HG02840 (cell line): ENCODE measurements around the gene FBXL2.
"Not testable (repeated sequence)": the region's sequence is repeated elsewhere in the genome, so short reads cannot be mapped to it uniquely, and the experiment has no call there.

Experiments used
- ATAC-seq: cut with Tn5 transposase; IDR thresholded peaks from one replicate; pipeline ENCODE4 v1.9.1; 2021; ENCODE audit warnings: mild to moderate bottlenecking, moderate library complexity, moderate number of reproducible peaks; ENCODE audit not compliant: unreplicated experiment, low FRiP score

Gene FBXL2

GRCh38 chr3:33425453-33425852 lies 148.2 kb downstream of the FBXL2 start:
- ATAC-seq = no peak

DNA sequence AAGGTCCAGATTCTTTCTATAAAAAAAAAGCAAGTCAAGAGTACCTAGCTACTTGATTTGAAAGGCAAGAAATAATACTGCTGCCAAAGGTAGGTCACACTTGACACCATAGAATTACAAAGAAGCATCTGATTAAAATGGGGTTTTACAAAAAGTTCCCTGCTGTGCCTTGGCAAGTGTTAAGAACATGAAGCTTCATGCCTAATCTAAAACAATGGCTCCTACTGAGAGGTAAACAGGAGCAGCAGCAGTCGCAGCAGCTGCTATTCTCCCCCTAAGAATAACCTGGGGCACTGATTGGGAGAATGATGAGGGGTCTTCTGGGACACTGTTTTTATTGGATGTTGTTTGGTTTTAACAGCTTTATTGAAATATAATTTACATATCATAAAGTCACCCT lies 148.8 kb downstream of the FBXL2 start:
- ATAC-seq = no peak

GRCh38 chr3:33426630-33427317 lies 149.5 kb downstream of the FBXL2 start:
- ATAC-seq = no peak

DNA sequence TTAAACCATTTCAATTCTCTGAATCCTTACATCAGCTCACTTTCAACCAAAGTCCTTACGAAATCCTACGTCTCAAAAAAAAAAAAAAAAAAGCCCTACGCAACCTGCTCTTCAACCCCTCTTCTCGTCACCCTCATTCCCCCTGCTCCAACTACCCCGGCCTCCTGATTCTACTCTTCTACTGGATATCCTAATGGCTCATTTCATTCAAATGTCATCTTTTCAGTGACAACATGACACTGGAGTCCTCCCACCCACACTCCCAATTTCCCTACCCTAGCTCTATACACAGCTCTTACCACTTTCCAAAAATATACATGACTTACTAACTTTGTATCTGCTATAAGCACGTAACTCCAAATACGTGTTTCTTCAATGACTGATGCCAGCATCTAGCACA lies 151.5 kb downstream of the FBXL2 start:
- ATAC-seq = no peak

DNA sequence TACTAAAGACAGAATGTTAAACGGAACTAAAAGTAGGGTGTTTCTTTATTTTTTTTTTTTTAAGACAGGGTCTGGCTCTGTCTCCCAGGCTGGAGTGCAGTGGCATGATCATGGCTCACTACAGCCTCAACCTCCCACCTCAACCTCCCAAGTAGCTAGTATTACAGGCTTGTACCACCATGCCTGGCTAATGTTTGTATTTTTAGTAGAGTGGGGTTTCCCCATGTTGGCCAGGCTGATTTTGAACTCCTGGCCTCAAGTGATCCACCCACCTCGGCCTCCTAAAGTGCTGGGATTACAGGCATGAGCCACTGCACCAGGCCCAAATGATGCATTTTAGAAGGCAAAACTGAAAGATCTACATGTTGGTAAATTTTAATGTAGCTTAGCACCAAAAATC lies 152.1 kb downstream of the FBXL2 start:
- ATAC-seq = not testable (repeated sequence)

- no peak for ATAC-seq
Observed at GRCh38 chr3:33430061-33430460, 152.8 kb downstream of the FBXL2 start.

GRCh38 chr3:33430571-33430970 lies 153.3 kb downstream of the FBXL2 start:
- no peak for ATAC-seq

DNA sequence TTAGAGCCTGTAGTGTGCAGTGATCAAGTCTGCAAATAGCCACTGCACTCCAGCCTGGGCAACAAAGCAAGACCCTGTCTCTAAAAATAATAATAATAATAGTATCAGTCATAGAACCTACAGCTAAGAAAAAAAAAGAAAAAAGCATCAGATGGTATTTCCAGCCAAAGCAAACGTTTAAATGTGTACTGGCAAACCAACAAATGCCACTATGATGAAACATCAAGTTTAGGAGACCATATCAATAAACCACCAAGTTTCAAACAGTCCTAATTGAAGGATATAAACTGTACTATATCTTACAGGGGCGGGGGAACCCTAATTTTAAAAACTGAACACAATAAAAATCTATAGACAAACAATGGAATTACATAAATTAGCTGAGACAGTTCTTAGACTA lies 156.6 kb downstream of the FBXL2 start:
- no peak for ATAC-seq
